Measurements from ENCODE around the gene KIF18B. TPM values are rescaled to one million over a fixed set of nuclear protein-coding genes. Genes with fewer than 3 reads are reported as not detected.

Gene KIF18B
- total RNA-seq, 1 donor from 2014 or later: 7.1 TPM

DNA sequence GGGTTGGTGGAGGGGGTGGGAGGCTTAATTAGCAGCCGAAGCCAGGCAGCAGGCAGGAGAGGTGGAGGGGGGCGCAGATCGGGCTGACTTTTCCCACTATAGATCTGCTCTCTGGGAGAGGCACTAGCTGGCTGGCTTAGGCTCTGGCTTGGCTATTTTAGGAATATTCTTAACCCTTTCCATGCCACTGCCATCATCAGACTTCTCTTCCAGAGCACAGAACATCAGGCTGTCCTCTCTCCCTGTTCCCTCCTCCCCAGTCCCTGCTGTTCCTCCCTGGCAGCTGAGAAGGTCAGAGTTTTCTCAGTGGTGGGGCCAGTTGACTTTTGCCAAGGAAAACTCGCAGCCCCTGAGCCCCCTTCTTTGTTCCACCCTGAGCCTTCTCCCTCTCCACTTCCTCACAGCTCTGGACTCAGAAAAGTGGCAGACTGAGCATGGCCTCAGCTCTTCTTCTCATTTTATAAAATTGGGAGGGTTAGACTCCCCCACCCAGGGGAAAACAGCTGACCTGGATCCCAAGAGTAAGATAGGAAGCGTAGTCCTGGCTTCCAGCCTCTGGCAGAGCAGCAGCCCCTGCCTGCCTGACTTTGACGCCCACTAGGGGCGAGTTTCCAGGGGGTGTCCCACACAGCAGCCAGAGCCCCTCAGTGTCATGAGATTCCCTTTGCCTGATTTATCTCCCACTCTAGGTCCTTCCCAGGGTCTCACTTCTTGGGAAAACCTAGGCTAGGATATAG, 30.4 kb upstream of the KIF18B start:
- H3K36me3 Mint-ChIP-seq (ENCODE audit: low read depth, unreplicated experiment): no peaks in the 10 kb centered on the region
- no peak overlapping the region for H3K27ac Mint-ChIP-seq (ENCODE audit: unreplicated experiment)
- no peak overlapping the region for H3K4me3 Mint-ChIP-seq (ENCODE audit: unreplicated experiment)
- no peaks in the 10 kb centered on the region for H3K9me3 Mint-ChIP-seq (ENCODE audit: unreplicated experiment)
- no peak for DNase-seq (ENCODE audit: low spot score)
- peaks cover 11% of the 10 kb centered on the region for H3K27me3 Mint-ChIP-seq (ENCODE audit: unreplicated experiment)
- H3K4me1 Mint-ChIP-seq (ENCODE audit: unreplicated experiment): peaks cover 4% of the 10 kb centered on the region
- TF ChIP-seq, protein P1, sequence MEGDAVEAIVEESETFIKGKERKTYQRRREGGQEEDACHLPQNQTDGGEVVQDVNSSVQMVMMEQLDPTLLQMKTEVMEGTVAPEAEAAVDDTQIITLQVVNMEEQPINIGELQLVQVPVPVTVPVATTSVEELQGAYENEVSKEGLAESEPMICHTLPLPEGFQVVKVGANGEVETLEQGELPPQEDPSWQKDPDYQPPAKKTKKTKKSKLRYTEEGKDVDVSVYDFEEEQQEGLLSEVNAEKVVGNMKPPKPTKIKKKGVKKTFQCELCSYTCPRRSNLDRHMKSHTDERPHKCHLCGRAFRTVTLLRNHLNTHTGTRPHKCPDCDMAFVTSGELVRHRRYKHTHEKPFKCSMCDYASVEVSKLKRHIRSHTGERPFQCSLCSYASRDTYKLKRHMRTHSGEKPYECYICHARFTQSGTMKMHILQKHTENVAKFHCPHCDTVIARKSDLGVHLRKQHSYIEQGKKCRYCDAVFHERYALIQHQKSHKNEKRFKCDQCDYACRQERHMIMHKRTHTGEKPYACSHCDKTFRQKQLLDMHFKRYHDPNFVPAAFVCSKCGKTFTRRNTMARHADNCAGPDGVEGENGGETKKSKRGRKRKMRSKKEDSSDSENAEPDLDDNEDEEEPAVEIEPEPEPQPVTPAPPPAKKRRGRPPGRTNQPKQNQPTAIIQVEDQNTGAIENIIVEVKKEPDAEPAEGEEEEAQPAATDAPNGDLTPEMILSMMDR (IDR thresholded peaks at IDR 0.05; ENCODE audit: unreplicated experiment): no peak

DNA sequence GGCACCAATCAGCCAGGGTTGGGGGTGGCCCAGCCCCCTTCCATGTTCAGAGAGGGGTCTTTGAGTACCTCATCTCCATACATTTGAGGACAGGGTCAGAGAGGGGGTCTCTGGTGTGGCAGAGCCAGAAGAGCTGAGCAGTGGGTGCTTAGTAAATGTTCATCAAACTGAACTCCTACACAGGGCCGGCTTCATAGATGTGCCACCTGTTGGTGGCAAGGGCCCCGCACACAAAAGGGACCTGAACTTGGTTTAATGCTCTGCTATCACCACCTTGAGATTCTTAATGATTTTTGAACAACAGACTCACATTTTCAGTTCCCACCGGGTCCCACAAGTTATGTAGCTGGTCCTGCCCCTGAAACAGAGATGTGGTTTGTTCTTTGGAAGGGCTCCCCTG, 29.5 kb upstream of the KIF18B start:
- H3K27me3 Mint-ChIP-seq (ENCODE audit: unreplicated experiment): peaks cover 12% of the 10 kb centered on the region
- no peaks in the 10 kb centered on the region for H3K36me3 Mint-ChIP-seq (ENCODE audit: low read depth, unreplicated experiment)
- TF ChIP-seq, protein P1 (IDR thresholded peaks at IDR 0.05; ENCODE audit: unreplicated experiment): no peak
- H3K4me3 Mint-ChIP-seq (ENCODE audit: unreplicated experiment): no peak overlapping the region
- H3K27ac Mint-ChIP-seq (ENCODE audit: unreplicated experiment): no peak overlapping the region
- no peaks in the 10 kb centered on the region for H3K9me3 Mint-ChIP-seq (ENCODE audit: unreplicated experiment)
- no peak for DNase-seq (ENCODE audit: low spot score)
- peaks cover 4% of the 10 kb centered on the region for H3K4me1 Mint-ChIP-seq (ENCODE audit: unreplicated experiment)

DNA sequence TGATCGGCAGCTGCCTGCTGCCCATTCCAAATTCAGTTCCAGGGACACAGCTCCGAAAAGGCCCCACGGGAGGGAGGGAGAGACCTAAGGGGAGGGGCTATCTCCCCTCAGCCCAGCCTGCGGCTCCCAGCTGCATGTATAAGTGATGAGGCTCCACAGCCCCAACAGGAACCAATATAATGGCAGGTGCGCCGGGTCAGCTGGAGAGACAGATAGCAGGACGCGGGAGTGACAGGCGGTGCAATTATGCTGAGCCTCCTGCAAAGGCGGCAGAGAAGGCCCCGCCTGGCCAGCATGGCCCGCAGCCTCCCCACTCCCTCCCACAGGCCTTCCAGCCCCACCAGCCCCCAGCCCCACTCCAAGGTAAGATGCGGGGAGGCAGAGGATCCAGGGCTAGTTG, 28.6 kb upstream of the KIF18B start:
- Mint-ChIP-seq H3K4me3 (ENCODE audit: unreplicated experiment) (no peak overlapping the region), H3K27ac (ENCODE audit: unreplicated experiment) (no peak overlapping the region), H3K36me3 (ENCODE audit: low read depth, unreplicated experiment) (no peaks in the 10 kb centered on the region), H3K4me1 (ENCODE audit: unreplicated experiment) (peaks cover 3% of the 10 kb centered on the region), H3K9me3 (ENCODE audit: unreplicated experiment) (no peaks in the 10 kb centered on the region), H3K27me3 (ENCODE audit: unreplicated experiment) (peaks cover 12% of the 10 kb centered on the region)
- no peak for DNase-seq (ENCODE audit: low spot score)
- TF ChIP-seq, protein P1 (IDR thresholded peaks at IDR 0.05; ENCODE audit: unreplicated experiment): no peak

DNA sequence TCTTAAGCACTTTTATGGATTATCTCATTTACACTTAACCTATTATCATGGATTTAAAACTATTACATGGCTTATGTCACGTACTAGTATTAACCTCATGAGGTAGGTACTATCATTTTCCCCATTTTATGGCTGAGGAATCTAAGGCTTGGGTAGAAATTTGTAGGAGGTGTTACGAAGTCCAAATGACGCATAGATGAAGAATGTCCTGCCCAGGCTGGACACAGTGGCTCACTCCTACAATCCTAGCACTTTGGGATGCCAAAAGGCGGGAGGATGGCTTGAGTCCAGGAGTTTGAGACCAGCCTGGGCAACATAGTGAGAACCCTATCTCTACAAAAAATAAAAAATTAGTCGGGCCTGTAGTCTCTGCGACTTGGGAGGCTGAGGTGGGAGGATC, 25.4 kb upstream of the KIF18B start:
- H3K4me1 Mint-ChIP-seq (ENCODE audit: unreplicated experiment): peaks cover 6% of the 10 kb centered on the region
- no peaks in the 10 kb centered on the region for H3K36me3 Mint-ChIP-seq (ENCODE audit: low read depth, unreplicated experiment)
- no peaks in the 10 kb centered on the region for H3K9me3 Mint-ChIP-seq (ENCODE audit: unreplicated experiment)
- H3K27ac Mint-ChIP-seq (ENCODE audit: unreplicated experiment): no peak overlapping the region
- no peak overlapping the region for H3K4me3 Mint-ChIP-seq (ENCODE audit: unreplicated experiment)
- peaks cover 23% of the 10 kb centered on the region for H3K27me3 Mint-ChIP-seq (ENCODE audit: unreplicated experiment)
- TF ChIP-seq, protein P1 (IDR thresholded peaks at IDR 0.05; ENCODE audit: unreplicated experiment): no peak
- DNase-seq (ENCODE audit: low spot score): no peak

DNA sequence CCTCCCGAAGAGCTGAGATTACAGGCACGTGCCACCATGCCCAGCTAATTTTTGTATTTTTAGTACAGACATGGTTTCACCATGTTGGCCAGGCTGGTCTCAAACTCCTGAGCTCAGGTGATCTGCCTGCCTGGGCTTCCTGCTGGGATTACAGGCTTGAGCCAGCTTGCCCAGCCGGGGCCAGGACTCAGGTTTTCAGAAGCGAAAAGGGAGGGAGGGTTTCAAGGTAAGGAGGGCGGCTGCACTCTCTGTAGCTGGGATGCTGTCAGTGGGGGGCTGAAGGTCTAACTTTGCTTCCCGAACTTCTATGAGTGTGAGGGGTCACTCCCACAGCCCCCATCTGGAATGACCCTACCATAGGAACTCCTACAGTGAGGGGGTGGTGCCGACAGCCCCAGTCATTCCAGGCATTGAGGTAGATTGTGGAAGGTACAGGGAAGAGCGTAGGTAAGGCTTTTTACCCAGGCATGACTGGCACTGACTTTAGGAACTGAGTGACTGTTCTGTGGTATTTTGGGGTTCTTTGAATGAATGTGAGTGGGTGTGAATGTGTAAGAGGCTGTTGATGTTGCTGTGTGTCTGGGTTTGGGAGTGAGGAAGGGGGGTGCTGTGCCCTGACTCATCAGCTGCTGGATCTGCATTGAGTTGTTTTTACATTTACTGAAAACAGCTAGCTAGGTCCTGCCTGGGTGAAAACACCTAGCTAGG, 24.4 kb upstream of the KIF18B start:
- Mint-ChIP-seq H3K36me3 (ENCODE audit: low read depth, unreplicated experiment) (no peaks in the 10 kb centered on the region), H3K9me3 (ENCODE audit: unreplicated experiment) (no peaks in the 10 kb centered on the region), H3K27ac (ENCODE audit: unreplicated experiment) (no peak overlapping the region), H3K4me1 (ENCODE audit: unreplicated experiment) (peaks cover 6% of the 10 kb centered on the region), H3K27me3 (ENCODE audit: unreplicated experiment) (peaks cover 23% of the 10 kb centered on the region), H3K4me3 (ENCODE audit: unreplicated experiment) (no peak overlapping the region)
- DNase-seq (ENCODE audit: low spot score): no peak
- TF ChIP-seq, protein P1 (IDR thresholded peaks at IDR 0.05; ENCODE audit: unreplicated experiment): no peak
